ENCODE results near the gene MED28. TPM values are rescaled to one million over a fixed set of nuclear protein-coding genes. Genes with fewer than 3 reads are reported as not detected.

MED28 gene
- 7.5 and 8.2 TPM in 2 replicates for total RNA-seq

GRCh38 chr4:17614416-17615299, at the start of gene MED28:
Gene MED28 (plus strand): TSS chr4:17614641. CDS start chr4:17614655, 14 bp downstream.

GRCh38 chr4:17576932-17577664, 37.3 kb upstream of the MED28 start, which contains the start of gene LAP3:
Gene LAP3 (plus strand): TSS chr4:17577198. CDS start chr4:17577466, 268 bp downstream.

Other genes with a start within 250 kb of the MED28 start
- 9.3 and 38.9 TPM in 2 replicates for gene QDPR, start 102.6 kb upstream of the MED28 start, total RNA-seq
- gene CLRN2, start 99.5 kb upstream of the MED28 start, total RNA-seq = not detected in 2 replicates
- gene LAP3, start 37.4 kb upstream of the MED28 start, total RNA-seq = 152 and 155 TPM in 2 replicates
- under 0.01 and 0.28 TPM in 2 replicates for gene FAM184B, start 167.0 kb downstream of the MED28 start, total RNA-seq
- 15.8 and 17.4 TPM in 2 replicates for gene DCAF16, start 196.1 kb downstream of the MED28 start, total RNA-seq
- gene NCAPG, start 196.3 kb downstream of the MED28 start, total RNA-seq = 5.4 and 63.6 TPM in 2 replicates